DLD1 (cell line): ENCODE measurements around the gene ICAM2.

Source experiments
- in situ Hi-C: cut with HindIII; loops from 2 replicates; pipeline ENCODE4 v1.10.0; 2017; ENCODE audit warnings: low sequenced_read_pairs

The ICAM2 gene

DNA sequence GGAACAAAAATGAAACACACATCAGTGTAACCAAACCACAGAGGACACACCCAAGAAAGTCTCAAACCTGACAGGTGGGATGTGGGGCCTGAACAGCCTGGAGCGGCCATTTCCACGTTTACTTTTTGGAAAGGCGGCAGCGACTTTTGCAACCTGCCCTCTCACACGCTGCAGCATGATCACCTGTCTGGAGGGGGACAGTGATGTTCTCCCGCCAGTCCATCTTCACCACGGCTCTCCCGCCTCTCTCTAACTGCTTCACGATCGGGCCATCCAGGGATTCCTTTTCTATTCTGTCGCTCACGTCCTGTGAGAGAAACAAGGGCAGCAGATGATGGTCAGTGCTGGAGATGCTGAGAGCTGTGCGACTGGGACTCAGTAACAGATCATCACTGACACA is 24.7 kb upstream of the ICAM2 start:
- in situ Hi-C loops, result loop anchor here (5.0 kb wide), 1 partner anchor 87 kb away; the partner anchor contains the start of gene ERN1

DNA sequence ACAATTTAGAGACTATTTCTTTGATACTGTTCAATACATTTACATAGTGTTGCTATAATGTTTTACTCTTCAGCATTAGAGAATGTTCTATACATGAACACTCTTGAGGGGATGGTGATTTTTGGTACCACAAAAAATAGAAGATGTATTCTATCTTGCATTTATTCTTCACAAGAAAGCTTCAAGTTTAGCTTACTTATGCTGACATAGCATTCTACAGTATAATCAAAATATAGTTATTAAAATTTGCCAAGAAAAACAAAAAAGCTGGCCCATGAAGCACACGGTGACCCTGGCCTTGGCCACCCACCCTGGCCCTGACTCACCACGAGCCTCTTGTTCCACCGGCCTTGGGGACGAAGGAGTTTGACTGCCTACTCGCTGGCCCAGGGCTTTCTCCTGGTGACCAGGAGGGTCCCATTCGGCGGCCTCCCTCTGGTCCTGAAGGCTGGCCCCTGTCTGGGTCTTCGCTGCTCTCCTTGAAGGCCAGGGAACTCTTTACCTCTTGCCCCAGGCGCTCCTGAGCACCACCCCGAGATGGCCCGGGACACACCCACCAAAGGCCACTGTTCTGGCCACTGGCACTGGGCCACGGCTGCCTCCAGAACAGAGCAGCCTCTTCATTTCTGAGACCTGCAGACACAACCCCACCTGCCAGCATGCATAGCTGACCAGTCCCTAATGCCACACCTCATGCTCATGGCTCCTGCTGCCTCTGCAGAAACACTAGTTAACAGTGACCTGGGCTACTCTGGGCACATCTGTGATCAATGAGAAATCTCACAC is 22.5 kb upstream of the ICAM2 start:
- in situ Hi-C loops, result no loop called here

DNA sequence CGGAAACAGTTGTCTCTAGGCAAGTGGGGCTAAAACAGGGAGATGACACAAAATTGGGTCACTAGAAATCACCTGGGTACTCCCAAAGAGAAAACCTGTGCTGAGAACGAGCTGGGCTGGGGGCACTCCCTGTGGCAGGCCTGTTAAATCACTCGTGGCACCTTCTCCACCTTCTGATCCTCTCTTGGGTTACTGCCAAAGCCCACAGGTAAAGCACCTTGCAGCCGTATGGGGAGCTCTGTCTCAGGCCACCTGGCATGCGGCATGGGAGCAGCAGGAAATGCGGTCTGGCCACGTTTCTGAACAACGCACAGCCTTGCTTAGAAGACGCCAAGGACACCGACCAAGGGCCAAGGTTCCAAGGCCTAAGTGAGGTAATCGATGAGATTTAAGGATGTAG is 21.5 kb upstream of the ICAM2 start:
- in situ Hi-C loops, result no loop called here

DNA sequence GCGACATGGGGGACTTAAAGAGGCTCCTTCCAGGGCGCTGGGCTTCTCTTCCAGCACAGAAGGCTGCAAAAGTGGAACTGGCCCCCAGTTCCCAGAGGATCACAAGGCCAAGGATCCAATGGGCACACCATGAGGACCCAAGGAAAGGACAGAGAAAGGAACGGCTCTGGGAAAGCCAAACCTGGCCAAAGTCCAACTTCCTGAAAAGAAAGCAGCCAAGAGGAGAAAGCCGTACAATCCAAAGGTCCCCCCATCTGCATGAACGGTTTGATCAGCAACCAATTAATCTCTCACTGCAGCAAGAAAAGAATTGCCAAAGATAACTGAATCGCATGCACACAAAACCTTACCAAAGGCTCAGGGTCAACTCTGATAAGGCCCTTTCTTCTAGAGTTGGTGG is 19.8 kb upstream of the ICAM2 start:
- in situ Hi-C loops, result no loop called here

DNA sequence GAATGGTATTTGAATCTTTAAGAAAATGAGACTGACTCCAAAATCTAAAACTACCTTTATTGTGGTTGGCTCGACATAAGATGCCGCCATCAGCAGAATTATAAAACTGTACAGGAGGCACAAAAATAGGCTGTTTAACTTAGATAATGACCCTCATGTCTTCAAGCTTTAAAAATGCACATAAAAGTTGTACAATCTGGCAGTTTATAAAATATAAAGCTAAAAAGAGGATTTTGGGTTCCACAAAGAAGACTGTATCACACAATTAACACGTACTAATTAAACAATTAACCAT is 18.6 kb upstream of the ICAM2 start:
- in situ Hi-C loops, result no loop called here

DNA sequence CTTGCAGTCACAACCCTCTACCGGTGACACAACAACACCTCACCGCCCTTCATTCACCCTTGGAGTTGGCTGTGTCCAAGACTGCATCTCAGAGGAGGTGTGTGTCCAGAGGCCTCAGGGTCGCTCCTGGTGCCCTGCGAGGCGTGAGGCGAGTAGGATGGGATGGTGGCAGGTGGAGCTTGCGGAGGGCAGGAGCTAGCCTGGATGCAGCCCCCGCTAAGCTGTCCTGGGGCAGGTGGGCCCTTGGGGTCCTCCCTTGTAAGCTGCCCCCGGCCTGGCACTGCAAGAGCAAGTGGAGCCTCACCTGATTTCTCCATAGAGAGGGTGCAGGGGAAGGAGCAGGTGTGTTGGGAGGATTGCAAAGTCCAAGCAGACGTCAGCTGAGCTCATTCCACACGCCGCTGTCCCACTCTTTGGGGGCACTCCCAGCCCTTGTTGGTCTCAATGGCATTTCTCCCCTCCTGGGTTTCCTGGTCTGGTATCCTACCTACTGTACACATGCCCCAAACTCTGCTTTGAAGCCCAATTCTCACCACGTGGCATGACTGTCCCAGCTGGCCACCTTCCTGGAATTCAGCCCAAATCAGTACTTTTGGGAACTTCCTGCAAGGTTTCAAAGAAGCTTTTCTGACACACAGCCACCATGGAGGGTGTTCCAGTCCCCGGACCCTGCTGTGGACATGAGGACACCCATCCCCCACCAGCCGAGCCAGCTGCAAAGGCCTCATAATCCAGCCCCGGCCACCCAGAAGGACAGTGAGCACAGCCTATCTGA is 18.1 kb upstream of the ICAM2 start:
- in situ Hi-C loops, result no loop called here

DNA sequence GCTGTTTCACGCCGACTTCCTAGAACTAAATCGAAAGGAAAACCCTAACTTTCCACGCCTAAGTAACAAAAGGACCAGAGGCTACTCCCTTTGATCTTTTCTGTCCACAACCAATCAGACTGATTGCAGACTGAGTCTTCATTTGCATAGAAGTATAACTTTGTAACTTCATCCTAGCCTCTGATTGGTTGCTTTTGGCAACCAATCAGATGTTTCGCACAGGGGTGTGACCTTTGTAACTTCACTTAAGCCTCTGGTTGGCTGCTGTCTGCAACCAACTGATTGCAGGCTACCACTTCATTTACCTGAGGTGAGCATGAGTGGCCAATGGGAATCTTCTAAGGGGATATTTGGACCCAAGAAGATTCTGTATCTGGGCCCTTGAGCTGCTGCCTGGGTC is 17.4 kb upstream of the ICAM2 start:
- in situ Hi-C loops, result no loop called here

DNA sequence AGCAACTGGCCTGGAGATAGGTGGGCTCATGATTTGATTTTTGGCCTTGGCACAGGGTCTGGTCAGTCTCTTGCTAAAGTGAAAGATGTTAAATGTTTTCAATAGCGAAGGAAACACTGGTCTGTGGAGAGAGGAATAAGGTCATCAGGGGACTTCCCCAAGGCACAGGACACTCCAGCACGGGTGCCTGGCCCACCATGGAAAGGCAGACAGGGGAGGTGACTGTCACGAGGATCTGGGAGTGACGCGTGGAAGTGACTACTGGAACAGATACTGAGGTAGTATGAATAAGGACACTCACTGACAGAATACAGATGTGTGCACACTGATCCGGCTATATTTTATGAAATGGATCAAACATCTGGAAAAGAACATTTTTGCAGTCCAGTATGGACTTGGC is 16.7 kb upstream of the ICAM2 start:
- in situ Hi-C loops, result no loop called here

DNA sequence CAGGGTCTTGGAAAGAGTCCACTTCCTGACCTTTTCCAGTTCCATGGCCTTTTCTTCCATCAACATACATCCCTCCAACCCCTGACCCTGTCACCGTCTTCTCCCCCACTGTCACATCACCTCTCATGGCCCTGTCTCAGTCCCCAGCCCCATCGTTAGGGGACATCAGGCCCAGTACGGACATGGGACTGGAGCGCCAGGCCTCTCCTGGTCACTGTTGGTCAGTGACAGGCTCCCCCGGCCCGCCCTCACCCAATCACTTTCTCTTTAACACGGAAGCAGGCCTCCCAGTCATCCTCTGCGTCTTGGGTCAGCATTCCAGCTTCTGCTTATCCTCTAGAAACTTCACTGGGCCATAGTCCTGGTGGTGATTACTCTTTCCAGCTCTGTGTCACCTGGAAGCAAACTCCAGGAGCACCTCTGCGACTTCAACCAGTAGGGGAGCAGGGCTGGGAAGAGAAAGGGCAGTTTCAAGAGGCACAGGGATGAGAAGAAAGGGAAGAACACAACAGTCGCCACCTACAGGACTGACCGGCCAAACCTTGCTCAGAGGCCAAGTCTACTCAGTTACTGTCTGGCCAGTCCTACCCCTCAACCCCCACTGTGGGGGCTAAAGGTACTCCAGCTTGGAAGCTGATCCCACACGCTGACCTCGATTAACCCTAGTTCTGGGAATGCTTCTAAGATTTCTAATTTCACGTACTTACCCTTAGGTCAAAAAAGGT is 15.9 kb upstream of the ICAM2 start:
- in situ Hi-C loops, result no loop called here

DNA sequence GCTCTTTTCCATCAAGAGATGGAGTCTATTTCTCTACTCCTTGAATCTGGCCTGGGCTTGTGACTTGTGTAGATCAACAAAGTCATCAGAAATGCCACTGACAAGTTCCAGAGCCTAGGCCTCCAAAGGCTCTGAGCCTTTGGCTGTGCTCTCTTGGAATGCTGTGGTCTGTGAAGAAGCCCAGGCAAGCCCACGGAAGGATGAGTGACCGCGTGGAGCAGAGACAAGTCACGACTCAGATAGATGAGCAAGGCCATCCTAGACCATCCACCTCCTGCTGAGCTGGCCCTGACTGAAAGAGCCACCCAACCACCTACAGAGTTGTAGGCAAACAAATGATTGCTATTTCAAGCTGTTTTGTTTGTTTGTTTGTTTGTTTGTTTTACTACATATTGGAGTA is 11.6 kb upstream of the ICAM2 start:
- in situ Hi-C loops, result no loop called here

DNA sequence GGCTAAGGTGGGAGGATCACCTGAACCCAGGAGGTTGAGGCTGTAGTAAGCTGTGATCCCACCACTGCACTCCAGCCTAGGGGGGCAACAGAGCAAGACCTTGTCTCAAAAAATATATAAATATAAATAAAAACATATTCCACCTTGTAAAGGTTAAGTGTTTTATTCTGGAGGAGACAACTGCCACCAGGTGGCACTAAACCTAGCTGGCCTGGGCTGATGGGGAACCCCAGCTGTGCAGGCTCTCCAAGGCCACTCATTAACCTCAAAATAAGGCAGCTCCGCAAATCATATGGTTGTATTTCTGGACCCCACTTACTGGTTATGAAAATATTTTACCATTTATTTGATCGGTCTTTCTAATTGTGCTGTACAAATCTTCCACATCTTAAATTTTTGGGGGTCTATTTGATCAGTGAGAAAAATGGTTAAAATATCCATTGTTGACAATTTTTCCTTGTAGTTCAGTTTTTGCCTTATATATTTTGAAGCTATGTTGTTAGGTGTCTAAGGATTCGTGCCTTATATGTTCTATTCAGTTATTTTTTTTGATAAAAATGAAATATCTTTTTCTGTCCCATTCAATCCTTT is 8.5 kb upstream of the ICAM2 start:
- in situ Hi-C loops, result no loop called here

DNA sequence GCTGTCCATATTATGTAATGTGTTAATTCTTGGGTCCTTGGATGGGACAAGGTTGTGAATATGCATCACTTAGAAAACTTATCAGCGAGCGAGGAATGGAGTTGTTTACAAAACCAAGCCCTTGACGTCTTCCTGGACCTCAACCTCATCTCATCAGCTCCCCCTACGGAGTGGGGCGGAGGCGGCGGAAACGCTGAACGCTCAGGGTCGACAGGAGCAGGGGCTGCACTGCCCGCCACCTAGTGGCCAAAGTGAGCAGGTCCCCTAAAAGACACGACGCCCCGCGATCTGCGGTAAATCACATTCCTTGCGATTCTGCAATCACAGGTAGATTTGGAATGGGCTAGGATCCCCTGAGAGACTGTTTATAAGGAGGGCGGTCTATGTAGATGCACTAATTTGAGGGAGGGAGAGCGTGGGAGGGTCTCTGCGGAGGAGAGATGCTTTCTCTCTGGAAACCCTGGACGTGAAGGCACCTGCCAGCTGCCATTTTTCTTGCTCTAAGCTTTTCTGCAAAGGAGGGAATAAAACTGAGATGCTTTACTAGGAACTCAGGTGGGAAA is 5.4 kb upstream of the ICAM2 start:
- in situ Hi-C loops, result no loop called here

DNA sequence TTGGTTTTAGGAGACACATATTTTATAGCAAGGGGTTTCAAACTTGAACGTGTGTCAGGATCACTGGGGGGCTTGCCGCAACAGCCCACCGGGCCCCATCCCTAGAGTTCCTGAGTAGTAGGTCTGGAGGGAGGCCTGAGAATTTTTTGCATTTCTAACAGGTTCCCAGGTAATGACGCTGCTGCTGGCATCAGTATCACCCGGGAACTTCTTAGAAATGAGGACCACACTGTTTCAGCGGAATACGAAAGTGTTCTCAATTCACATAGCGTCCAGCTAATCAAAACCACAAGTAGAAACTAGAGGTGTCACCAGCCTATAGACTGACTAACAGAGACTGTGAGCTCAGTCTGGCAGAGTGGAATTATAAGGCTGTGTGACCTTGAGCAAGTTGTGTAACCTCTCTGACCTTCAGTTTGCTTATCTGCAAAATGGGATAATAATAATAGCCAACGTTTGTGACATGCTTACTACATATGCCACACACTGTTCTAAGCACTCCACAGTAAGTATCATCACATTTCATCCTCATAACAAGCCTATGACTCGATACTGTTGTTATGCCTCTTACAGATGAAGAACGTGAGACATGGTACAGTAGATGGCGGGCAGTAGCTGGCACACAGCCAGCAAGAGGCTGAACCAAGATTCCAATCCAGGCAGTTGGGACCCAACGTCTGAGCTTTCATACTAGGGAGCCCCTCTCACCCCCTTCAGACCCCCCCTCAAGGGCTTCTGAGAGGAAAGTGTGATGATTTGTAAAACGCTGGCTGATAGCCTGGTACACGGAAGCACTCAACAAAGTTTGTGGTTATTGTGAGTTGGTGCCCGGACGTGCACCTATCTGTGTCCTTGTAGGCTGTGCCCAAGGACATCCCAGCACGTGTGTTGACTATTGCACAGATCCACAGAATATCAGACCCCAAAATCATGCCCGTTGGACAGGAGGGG is 4.6 kb upstream of the ICAM2 start:
- in situ Hi-C loops, result no loop called here

DNA sequence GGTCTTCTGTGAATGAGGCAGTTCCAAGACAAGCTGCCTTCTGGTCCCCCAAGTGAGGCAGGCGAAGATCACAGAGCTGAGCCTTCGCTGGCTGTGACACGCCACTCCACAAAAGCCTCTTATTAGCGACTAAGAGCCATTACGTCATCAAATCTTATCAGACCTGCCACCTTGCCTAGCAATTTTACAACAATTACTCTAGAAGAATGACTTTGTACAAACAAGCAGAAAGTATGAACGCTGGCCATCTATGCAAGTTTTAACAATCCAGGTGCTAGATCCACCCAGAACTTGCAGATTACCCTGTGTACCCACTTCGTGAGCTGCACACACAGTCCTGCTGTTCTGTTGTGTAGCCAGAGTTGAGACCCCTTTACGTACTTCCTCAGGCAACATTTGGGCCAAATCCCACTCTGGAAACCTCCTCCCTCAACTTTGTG is 3.8 kb upstream of the ICAM2 start:
- in situ Hi-C loops, result no loop called here

DNA sequence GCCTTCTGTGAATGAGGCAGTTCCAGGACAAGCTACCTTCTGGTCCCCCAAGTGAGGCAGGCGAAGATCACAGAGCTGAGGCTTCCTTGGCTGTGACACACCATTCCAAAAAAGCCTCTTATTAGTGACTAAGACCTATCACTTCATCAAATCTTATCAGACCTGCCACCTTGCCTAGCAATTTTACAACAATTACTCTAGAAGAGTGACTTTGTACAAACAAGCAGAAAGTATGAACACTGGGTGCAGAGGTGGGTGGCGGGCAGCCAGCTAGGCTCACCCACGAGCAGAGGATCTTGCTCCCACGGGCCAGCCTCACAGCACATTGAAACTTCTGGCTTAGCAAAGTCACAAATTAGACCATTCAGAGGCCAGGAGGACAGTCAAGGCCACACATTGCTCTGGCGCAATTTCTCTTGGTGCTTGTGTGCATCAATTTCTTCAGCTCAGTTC is 2.2 kb upstream of the ICAM2 start:
- in situ Hi-C loops, result no loop called here

DNA sequence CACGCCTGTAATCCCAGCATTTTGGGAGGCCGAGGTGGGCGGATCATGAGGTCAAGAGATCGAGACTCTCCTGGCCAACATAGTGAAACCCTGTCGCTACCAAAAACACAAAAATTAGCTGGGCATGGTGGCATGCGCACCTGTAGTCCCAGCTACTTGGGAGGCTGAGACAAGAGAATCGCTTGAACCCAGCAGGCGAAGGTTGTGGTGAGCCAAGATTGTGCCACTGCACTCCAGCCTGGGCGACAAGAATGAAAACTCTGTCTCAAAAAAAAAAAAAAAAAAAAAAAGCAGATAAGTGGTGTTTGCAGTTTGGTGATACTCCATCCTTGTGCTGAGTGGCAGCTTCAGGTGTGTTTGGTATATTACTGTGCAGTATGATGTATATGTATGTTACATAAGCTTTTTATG is 877 bp downstream of the ICAM2 start:
- in situ Hi-C loops, result loop anchor here (10.0 kb wide), 1 partner anchor 95 kb away; no protein-coding TSS in a partner anchor

DNA sequence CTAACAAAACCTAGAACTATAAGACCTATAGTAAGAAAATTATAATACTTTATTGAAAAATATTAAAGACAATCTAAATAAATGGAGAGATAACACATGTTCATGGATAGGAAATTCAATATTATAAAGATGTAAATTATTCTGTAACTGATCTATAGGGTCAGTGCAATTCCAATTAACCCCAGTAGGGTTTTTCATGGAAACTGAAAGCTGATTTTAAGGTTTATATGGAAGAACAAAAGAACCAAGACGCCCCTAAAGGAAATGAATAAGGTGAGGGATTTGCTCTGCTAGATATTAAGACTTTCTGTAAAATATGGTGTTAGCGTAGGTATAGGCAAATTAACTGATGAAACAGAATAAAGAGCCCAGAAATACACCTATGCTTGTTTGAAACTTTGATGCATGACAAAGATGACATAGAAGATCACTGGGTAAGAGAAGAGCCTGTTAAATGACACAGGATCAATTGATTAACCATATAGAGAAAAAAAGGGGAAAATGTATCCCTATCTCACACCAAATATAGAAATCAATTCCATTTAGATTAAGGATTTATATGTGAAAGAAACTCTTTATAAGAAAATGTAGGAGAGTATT is 3.0 kb downstream of the ICAM2 start:
- in situ Hi-C loops, result loop anchor here (10.0 kb wide), 1 partner anchor 93 kb away; no protein-coding TSS in a partner anchor

DNA sequence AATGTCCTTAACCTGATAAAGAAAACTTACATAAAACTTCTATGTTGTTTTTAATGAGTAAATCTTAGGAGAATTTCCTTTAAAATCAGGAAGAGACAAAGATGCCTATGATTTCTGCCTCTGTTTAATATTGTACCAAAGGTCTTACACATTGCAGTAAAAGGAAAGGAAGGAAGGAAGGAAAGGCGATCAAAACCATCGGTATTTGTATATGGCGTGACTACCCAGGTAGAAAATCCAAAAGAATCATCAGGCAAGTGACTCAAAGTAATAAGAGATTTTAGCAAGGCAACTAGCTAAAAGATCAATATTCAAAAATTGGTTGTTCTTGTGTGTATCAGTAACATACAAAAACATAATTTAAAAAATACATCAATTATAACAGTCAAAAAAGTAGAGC is 3.5 kb downstream of the ICAM2 start:
- in situ Hi-C loops, result loop anchor here (10.0 kb wide), 1 partner anchor 92 kb away; no protein-coding TSS in a partner anchor

DNA sequence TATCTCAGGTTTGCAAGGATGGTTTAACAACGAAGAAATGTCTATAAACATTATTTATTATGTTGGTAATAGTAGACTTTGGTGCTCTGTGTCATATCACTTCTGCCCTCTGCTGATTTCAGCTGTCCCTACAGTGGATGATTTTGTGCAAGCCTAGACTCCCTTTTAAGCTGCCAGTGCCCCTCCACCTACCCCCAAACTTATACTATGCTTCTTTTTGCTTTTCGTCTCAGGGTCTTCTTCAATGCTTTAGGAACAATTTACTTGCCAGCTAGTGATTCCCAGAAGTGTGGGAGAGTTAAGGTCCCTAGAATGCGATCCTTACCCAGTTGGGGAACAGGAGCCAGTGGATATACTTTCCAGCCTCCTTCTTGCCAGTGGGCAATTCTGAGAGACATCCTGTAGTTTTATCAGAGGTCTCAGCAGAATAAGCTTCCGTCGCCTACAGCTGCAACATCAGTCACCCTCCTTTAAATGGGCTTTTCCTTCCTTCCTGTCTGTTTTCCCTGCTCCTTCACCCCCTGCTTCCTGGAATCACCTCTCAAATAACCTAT is 4.1 kb downstream of the ICAM2 start:
- in situ Hi-C loops, result loop anchor here (10.0 kb wide), 1 partner anchor 92 kb away; no protein-coding TSS in a partner anchor
